HL-60/S4 treated with phorbol 12-myristate 13-acetate at 8.2 ng/mL for 4 days and 3 days (cell line): ENCODE results near the gene ZNF564.
"Not testable (repeated sequence)": the region's sequence is repeated elsewhere in the genome, so short reads cannot be mapped to it uniquely, and the experiment has no call there.

Experiments
- in situ Hi-C: fragments of 300-500 bp; cut with MboI; formaldehyde crosslinking; loops from 2 replicates; pipeline ENCODE4 v1.15.0; 2022; ENCODE audit warnings: low sequenced_read_pairs

ZNF564 gene

DNA sequence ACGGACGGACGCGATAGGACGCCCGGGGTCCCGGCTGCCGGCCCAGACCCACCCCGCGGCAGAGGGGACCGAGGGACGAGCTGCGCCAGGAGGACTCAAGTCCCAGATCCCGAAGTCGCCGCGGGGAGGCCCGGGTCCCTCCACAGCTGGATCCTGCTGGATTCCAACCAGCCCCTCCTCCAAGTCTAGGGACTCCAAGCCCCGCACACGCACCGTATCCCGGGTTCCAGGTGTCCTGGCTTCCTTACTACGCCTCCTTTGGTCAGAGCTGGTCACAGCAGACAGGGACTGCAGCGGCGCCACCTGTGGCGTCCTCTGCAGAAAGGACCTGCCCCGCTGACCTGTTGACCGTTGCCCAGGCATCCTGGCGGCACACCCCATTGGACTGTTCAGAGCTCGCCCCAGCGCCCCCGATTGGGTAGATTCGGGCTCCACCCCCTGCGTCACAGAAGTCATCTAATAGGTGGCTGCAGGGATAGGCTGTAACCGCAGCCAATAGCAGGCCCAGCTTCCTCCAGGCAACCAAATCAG lies 37.7 kb downstream of the ZNF564 start:
- in situ Hi-C loops, result no loop called here

GRCh38 chr19:12497032-12497431 lies 54.2 kb downstream of the ZNF564 start:
- in situ Hi-C loops, result no loop called here

DNA sequence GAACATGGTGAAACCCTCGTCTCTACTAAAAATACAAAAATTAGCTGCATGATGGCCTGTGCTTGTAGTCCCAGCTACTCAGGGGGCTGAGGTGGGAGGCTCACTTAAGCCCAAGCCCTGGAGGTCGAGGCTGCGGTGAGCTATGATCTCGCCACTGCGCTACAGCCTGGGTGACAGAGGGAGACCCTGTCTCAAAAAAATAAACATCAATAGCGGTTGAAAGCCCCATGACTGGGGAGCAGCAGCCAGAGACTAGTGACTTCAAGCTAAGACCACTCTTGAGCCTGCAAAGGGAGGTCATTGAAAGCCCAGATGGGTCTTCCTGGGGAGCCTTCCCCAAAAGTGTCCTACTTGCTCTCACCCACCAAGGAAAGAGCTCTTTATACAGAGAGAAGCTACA lies 54.8 kb downstream of the ZNF564 start:
- in situ Hi-C loops, result no loop called here

DNA sequence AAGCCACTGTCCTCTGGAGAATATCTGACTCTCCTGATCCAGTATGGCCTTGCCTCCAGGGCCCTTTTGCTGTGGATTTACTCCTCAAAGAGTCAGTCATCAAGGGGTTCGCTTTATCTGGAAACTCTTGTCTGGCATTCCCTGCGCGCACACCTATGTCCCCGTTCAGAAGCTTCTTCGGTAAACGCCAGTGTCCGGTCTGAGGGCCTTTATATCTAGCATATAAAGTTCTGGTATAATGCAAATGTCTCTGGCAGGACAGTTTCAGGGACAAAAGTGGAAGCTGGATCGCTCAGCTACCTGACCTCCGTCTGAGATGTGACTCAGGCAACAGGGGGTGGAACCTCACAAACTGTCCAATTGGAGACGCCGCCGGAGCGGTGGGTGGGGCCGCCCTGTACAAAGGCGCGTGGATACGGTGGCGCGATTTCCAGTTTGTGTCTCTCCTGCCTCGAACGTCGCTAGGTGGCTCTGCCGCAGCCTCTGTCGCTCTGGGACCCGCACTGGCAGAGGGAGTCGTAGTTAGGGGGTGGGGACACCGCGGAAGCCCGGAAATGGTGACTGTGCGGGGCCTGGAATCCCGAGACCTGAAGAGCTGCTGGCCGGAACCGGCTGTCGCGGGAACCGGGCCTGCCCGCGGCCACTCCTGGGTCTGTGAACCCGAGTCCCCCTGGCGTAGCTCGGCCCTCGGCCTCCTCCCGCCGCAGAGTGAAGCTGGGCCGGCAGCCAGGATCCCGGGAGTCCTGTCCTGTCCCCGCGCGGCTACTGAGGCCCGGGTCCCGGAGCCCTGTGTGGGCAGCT lies 56.1 kb downstream of the ZNF564 start:
- in situ Hi-C loops, result no loop called here

DNA sequence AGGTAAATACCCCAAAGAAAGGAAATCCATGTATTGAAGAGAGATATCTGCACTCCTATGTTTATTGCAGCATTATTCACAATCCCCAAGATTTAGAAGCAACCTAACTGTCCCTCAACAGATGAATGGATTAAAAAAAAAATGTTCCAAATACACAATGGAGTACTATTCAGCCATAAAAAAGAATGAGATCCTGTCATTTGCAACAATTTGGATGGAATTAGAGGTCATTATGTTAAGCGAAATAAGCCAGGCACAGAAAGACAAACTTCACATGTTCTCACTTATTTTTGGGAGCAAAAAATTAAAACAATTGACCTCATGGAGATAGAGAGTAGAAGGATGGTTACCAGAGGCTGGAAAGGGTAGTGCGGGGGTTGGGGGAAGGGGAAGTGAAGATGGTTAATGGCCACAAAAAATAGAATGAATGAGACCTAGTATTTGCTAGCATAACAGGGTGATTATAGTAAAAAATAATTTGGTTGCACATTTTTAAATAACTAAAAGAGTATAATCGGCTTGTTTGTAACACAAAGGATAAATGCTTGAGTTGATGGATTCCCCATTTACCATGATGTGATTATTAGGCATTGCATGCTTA lies 56.9 kb downstream of the ZNF564 start:
- in situ Hi-C loops, result no loop called here

DNA sequence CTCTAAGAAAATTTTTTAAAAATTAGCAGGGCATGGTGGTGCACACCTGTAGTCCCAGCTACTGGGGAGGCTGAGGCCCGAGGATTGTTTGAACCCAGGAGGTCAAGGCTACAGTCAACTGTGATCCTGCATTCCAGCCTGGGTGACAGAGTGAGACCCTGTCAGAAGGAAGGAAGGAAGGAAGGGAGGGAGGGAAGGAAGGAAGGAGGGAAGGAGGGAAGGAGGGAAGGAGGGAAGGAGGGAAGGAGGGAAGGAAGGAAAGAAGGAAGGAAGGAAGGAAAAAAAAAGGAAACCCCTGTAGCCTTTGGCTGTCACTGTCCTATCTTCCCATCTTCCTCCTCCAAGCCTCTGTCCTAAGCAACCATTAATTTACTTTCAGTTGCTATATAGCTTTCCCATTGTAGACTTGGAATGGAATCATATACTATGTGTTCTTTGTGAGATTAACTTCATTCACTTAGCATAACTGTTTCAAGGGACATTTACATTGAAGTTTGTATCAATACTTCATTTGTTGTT lies 65.0 kb downstream of the ZNF564 start:
- in situ Hi-C loops, result not testable (repeated sequence)

DNA sequence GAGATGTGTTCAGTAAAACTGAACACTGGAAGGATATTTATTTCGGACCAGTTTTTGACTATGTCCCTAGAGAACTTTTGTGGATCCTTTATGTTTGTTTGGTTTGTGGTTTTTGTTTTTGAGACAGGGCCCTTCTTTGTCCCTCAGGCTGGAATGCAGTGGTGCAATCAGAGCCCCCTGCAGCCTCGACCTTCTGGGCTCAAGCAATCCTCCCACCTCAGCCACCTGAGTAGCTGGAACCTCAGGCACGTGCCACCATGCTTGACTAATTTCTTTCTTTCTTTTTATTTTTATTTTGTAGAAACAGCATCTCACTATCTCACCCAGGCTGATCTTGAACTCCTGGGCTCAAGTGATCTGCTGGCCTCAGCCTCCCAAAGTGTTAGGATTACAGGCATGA lies 65.7 kb downstream of the ZNF564 start:
- in situ Hi-C loops, result no loop called here

DNA sequence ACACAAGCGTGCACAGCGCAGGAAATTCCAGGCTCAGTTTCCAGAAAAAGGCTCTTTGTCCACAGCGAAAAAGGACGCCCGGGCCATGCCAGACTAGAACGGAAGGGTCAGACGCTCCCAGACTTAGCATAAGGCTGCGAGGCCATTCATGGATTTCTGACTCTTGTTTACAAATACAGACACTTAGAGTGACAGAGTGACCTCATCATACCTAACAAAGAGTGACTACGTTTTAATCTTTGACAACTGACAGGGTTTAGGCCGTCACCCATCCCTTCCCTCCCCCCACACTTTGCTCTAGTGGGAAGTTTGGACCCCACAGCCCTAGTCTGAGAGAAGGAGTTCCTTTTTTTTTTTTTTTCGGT lies 66.2 kb downstream of the ZNF564 start:
- in situ Hi-C loops, result no loop called here

- in situ Hi-C loops, result no loop called here
These were observed 66.8 kb downstream of the ZNF564 start, which contains the start of gene ZNF709 for GRCh38 chr19:12484371-12485051. TSS of gene ZNF709 (minus strand) at chr19:12484816. CDS start at chr19:12484657, 159 bp downstream.

- in situ Hi-C loops, result no loop called here
These were observed 67.3 kb downstream of the ZNF564 start for GRCh38 chr19:12484011-12484370.

DNA sequence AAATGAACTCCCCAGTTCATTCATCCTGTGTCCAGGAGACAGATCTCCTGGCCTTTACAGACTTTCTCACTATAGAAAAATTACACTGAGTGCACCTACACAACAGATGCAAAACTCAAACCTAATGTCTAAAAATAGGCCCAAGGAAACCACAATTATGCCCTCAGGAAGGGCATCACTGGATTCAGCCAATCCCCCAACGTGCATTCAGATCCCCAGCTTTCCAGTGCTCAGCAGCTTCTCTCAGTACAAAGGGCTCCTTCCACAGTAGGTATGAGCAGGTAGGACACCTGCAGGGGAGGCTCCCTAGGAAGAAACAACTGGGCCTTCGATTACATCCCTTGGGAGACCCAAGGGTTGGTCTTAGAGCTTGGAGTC lies 68.8 kb downstream of the ZNF564 start:
- in situ Hi-C loops, result no loop called here

GRCh38 chr19:12481781-12482508 lies 69.3 kb downstream of the ZNF564 start:
- in situ Hi-C loops, result no loop called here

DNA sequence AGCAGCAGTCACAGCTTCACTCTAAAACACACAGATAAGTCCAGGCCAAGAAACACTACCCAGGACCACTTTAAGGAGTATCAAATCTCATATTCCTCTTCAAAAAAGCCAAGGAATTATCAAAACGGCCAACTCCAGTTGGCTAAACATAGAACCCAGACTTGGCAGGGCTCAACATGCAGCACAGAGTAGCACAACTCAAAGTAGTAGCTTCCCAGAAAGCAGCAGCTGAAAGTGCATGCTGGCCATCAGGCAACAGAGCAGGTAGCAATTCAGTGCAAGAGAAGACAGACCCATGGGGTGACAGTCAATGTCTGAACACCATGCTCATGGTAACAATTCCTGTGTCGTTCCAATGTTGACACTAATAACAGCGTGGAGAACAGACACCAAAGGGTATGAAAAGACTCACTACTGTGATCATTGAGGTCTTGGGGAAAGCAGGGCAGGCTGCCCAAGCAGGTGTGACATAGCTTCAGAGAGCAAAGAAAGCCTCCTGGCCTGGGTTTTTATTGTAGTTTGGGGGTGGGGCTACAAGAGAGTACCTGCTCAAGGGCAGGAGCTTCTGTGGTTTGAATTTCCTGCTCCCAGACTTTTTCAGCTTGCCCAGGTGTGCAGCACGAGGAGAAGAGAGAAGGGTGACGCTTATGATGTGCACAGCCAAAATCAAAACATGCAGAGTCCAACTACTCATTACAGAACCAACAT lies 72.9 kb downstream of the ZNF564 start:
- in situ Hi-C loops, result no loop called here
